SW480 (cell line): Measurements from ENCODE around the gene LAX1.
A peak's percentile ranks its signal among the peaks of the same experiment; 100 is the strongest.
"Not testable (repeated sequence)": the region's sequence is repeated elsewhere in the genome, so short reads cannot be mapped to it uniquely, and the experiment has no call there.

Source experiments
- DNase-seq: peaks from one replicate; pipeline ENCODE4 v3.0.0-alpha.2; 2016; ENCODE audit warnings: low spot score

The LAX1 gene

DNA sequence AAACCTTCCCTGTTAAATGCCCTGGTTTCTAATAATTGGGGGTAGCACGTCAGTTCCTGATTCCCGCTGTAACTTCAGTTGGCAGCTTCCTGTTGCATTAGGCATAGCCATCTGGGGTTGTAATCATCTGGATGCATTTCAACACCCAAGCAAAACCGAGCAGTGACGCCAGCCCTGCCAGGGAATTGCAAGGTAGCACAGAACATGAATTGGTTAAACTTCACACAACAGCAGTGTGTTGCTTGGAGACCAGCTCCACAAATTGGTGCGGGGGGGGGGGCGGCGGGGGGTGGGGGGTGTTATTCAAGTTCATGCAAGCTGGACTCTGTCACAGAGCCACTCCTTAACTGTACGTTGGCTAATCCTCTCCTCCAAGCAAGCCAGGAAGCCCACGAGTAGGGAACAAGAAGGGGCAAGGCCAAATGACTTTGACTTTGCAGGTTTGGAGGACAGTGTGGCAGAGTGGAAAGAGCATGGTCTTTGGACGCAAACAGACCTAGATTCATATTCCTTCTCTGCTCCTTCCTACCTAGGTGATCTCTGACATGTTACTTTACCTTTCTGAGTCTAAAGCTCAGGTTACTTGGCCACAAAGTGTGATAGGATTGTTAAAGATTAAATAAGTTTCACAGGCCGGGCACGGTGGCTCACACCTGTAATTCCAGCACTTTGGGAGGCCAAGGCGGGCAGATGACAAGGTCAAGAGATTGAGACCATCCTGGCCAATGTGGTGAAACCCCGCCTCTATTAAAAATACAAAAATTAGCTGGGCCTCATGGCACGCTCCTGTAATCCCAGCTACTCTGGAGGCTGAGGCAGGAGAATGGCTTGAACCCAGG is 4.7 kb downstream of the LAX1 start:
- peak; percentile 49 for DNase-seq

DNA sequence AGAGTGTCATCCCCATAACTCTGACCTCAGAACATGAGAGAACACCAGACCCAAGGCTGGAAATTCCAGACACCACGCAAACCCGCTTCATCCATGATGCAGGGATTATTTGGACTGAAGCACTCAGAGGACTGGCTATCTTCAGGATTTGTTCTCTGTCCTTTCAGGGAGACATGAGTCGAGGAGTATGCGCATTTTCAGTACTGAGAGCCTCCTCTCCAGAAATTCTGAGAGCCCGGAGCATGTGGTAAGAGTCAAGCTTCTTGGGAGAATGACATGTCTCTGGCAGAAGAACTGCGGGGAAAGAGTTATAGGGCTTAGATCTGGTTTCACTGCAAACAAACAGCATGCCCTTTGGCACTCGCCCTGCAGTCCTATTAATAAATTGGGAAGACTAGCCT is 6.9 kb downstream of the LAX1 start:
- DNase-seq: no peak

DNA sequence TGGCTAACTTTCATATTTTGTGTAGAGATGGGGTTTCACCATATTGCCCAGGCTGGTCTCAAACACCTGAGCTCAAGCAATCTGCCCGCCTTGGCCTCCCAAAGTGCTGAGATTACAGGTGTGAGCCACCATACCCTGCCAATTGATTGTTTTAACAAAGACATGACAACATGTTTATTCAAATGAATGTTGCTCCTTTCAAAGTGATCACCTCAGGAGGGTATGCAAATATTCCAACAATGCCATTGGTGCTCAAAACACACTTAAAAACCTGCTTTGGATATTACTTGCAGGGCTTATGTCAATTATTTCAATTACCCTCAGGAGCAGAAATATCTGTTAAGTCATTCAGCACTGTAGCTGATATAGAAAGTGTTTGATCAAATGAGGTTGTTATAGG is 7.9 kb downstream of the LAX1 start:
- DNase-seq: no peak

DNA sequence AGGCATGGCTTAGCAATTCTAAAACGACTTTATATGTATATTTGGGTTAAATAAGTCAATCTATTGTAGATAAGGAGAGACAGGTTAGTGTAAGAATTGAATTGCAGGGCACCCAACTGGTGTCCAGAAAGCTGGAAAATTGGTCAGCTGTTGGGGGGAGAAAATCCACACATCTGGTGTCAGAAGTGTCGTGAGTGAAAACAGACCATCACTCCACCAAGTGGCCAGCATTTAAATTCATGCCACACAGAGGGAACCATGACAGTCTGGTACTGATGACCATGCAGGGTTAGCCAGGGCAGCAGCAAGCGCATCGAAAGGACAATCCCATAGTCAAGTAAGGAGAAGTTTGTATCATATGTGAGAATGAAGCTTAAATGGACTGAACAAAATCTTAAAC is 11.7 kb downstream of the LAX1 start:
- no peak for DNase-seq

DNA sequence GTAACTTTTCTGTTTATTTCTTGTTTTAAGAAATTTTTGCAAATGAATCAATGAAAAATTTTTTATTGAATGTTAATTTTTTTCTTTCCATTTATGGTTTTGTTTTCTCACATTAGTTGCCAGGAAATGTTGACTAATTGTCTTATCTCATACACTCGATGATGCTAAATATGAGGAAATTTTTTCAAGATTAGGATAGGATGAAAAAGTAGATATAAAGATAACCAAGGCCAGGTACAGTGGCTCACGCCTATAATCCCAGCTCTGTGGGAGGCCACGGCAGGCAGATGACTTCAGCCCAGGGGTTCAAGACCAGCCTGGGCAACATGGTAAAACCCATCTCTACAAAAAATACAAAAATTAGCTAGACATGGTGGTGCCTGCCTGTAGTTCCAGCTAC is 12.6 kb downstream of the LAX1 start:
- no peak for DNase-seq

DNA sequence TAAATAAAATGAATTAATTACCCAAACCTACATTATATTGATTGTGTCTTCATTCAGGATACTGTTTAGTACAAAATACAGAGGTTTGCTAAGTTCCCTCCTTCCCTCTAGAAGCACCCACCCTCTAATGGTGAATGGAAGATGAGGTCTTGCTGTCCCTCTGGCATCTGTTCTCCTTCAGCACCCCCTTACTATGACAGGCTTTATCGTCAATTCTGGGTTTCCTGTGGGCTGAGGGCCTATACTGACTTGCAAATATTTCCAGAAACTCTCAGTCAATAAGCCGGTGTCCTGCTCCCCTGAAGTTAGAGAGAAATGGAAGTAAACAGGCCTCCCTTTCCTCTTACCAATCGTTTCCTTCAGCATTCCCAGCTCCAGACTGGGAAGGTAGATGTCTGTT is 13.2 kb downstream of the LAX1 start:
- no peak for DNase-seq

DNA sequence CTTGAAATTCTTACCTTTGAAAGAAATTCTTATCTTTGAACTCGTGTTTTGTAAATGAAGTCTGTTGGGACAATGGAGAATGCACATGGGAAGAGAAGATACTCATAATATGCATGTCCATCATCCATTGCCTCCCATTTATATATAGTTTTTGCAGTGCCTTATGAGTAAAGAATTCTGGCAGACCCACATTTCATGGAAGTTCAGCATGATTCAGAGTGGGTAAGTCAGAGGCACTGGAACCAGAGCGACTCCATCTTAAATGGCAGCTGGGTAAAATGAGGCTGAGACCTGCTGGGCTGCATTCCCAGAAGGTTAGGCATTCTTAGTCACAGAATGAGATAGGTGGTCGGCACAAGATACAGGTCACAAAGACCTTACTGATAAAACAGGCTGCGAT is 13.8 kb downstream of the LAX1 start:
- no peak for DNase-seq

DNA sequence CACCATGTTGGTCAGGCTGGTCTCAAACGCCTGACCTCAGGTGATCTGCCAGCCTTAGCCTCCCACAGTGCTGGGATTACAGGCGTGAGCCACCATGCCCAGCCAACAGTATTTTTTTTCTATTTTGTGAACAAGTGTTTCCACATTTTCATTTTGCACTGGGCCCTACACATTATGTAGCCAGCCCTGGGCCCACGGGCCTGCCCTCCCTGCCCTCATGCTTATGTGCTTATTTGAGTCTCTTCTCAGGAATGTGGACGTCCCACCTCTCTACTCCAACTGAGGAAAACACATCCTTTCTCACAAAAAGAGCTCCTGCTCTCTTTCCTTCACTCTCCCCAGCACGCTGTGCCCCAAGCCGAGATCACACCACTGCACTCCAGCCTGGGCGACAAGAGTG is 17.0 kb downstream of the LAX1 start:
- no peak for DNase-seq

DNA sequence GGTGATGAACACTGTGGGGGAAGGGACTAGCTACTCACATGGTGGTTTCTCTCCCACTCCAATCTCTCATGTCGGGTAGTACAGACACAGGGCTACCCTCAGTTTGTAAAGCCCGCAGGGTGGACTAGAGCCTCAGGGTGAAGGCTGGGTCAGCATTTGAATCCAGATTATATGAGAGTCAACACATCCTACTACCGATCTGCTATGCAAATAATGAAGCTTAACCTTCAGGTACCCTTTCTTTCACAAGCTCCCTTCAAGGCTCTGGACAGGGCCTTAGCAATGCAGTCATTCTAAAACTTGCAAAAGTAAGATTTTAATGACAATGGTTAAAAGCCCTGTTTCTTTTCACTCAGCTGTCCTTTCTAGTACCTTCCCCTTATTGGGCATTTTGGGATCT is 25.0 kb downstream of the LAX1 start:
- no peak for DNase-seq

DNA sequence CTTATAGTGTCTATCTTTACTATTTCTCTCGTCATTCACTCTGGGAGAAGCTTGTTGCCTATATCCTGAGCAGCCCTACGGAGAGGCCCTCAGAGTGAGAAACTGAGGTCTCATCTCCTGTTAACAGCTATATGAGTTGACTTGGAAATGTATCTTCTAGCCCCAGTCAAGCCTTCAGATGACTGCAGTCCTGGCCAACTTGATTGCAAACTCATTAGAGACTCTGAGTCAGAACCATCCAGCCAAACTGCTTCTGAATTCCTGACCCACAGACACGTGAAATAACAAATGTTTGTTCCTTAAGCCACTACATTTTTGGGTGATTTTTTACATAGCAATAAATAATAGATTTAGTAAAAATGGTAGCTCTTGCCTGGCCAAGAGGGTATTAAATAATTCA is 26.5 kb downstream of the LAX1 start:
- DNase-seq: no peak

DNA sequence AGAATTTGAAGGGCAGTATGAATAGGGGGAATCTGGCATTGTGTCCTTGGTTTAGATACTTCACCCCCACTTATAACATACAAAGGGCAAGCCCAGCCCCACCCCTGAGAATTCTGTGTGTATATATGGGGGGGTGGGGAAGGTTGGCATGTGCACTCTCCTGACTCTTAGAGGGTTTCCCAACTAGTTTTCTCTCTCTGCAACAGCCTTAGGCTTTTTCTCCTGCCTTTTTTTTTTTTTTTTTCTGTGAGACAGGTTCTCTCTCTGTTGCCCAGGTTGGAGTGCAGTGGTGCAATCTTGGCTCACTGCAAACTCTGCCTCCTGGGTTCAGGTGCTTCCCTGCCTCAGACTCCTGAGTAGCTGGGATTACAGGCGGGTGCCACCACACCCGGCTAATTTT is 27.5 kb downstream of the LAX1 start:
- no peak for DNase-seq

DNA sequence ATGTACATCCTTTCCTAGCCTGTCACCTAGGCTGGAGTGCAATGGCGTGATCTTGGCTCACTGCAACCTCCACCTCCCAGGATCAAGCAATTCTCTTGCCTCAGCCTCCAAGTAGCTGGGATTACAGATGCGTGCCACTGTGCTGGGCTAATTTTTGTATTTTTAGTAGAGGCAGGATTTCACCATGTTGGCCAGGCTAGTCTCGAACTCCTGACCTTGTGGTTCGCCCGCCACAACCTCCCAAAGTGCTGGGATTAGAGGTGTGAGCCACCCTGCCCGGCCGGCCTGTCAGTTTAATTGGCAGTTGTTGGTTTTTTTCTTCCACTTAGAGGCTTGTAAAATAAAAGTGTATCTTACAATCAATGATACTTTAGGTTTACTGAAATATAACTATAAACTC is 28.6 kb downstream of the LAX1 start:
- DNase-seq: not testable (repeated sequence)

DNA sequence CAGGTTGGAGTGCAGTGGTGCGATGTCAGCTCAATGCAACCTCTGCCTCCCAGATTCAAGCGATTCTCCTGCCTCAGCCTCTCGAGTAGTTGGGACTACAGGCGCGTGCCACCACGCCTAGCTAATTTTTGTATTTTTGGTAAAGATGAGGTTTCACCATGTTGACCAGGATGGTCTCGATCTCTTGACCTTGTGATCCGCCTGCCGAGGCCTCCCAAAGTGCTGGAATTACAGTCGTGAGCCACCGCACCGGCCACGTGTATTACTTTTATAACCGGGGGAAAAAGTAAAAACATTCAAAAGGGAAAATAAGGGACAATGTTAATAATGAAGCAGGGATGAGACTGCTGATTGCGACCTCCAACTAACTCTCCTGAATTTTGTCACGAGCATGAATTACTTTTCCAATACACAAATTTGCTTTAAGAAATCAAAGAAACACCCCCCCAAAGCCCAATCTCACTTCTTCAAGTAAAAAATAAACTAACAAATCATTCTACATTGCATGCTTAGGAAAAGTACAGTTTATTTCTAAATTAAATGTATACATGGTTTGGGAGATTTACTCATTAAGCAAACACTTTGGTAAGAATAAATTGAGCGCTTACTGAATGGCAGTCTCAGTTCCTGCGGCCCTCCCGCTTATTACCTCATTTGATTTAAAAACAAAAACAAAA is 29.9 kb downstream of the LAX1 start:
- no peak for DNase-seq

DNA sequence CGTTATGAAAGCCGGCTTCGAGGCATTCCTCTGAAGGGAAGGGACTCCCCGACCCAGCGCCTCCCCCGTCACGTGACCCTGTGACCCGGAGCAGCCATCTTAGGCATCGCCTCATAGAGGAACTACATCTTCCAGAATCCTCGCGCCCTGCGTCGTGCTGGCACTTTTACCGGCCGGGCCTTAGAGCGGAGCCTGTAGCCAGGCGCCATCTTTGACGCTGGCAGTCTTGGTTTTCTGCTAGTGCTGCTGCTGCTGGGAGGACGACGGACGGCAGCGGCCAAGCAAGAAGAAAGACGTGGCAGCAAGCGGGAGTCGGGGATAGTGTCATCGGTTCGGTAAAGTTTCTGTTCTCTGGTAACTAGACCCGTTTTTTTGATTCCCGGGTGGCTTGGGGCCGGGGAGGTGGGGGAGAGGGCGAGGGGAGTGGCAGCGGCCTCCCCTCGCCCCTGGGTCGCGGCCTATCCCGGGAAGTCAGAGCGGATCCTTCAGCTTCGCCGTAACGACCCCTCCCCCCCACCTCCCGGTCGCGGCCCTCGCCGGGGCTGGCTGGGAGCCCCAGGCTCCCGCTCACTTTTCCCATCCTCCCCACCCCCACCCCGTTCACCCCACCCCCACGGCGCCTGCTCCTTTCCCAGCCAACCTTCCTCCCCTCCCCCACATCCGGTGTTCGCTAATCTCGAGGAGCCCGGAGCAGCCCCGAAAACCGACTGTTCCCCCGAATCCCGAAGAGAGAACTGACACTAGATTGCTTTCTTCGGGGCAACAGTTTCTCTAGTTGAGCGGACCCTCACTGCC is 30.7 kb downstream of the LAX1 start, which contains the start of the genes ZBED6 and ZC3H11A:
Gene ZBED6, plus strand, starts transcription at position 183 of the 795 bp plus-strand sequence. CDS start 1,900 bp downstream, outside the sequence.
Gene ZC3H11A, plus strand, starts transcription at position 183 of the 795 bp plus-strand sequence. CDS start 21,448 bp downstream, outside the sequence.
- DNase-seq: peak; percentile 96

DNA sequence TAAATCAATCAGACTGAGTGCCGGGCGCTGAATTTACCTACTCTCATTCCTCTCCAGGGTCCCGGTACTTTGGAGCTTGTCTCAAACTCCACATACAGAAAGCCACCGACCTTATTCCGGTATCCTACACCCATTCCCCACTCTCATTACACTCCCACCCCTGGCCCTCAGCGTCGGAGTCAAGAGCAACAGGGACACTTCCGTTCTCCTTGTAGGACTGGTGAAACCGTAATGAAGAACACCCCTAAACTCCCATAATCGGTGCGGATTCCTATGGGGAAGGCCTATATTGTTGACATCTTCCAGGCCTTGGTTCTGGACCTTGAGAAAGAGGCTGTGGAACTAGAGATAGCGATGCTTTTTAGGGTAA is 31.2 kb downstream of the LAX1 start:
- DNase-seq: peak; percentile 21

DNA sequence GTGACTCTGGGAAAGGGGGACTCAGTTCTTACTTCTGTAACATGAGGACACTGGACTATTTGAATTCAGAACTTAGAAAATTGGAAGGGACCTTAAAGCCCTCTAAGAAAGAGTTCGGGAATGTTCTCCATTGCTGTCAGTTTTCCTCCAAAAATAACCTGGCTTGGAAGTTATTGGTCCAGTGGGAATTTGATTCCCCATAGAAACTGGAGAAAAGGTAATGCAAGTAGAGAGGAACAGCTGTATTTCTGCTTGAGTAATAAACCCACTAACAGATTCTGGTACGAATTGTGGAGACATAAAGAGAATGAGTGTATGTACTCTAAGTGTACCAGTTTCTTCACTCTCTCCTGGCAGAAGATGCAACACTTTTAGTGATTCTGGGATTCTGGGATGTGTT is 32.2 kb downstream of the LAX1 start:
- no peak for DNase-seq

DNA sequence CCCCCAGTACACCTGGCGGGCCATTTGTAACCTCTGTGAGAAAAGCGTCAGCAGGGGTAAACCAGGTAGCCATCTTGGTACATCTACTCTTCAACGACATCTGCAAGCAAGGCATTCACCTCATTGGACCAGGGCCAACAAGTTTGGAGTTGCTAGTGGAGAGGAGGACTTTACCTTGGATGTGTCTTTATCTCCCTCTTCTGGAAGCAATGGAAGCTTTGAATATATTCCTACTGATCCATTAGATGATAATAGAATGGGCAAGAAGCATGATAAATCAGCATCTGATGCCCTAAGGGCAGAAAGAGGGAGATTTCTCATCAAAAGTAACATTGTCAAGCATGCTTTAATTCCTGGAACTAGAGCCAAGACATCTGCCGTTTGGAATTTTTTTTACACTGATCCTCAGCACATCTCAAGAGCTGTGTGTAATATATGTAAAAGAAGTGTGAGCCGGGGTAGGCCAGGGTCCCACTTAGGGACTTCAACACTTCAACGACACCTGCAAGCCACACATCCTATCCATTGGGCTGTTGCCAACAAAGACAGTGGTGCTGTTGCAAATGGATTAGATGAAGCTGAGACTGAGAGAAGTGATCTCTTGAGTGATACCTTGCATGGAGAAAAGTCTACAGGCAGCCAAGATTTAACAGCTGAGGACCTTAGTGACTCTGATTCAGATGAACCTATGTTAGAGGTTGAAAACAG is 33.1 kb downstream of the LAX1 start:
- DNase-seq: no peak

DNA sequence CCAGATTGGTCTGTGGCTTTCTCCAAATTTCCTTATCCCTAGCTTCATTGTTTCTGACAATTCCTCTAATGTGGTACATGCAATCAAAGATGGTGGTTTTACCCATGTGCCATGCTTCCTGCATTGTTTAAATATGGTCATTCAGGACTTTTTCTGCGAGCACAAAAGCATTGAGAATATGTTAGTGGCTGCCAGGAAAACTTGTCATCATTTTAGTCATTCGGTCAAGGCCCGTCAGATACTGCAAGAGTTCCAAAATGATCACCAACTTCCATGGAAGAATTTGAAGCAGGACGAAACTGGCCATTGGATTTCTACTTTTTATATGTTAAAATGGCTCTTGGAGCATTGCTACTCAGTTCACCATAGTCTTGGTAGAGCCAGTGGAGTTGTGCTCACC is 34.2 kb downstream of the LAX1 start:
- DNase-seq: no peak

DNA sequence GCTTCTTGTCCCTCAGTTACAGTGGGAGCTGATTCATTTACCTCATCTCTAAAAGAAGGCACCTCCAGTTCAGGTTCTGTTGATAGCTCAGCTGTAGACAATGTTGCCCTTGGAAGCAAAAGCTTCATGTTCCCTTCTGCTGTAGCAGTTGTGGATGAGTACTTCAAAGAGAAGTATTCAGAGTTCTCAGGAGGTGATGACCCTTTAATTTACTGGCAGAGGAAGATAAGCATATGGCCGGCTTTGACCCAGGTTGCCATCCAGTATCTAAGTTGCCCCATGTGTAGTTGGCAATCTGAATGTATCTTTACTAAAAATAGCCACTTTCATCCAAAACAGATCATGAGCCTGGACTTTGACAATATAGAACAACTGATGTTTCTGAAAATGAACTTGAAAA is 35.0 kb downstream of the LAX1 start:
- no peak for DNase-seq

DNA sequence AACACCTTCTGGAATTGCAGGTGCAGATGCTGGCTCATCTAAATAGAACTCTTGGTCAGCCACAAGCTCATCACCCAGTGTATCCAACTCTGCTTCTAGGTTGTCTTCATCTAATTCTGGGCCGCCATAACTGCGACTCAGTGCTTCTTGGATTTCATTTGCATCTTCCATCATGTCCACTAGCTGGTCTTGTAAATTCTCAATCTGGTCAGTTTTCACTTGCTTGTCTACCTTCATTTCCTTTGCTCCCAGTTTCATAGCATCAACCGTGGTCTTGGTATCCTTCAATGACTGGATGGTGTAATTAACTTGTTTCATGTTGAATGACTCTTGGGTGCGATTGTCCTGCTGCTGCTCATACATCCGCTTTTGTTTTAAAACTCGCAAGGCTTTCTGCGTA is 40.7 kb downstream of the LAX1 start:
- DNase-seq: no peak

DNA sequence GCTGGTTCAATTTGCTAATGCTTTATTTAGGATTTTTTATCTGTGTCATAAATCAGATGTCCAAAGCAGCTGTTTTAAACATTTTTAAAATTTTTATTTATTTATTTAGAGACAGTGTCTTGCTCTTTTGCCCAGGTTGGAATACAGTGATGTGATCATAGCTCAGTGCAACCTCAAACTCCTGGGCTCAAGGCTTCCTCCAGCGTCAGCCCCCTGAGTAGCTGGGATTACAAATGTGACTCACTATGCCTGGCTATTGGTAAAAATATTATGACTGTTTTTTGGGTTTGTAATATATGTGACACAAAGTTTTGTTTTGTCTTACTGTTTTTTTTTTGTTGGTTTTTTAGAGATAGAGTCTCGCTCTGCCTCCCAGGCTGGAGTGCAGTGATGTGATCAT is 42.2 kb downstream of the LAX1 start:
- no peak for DNase-seq
